ENCODE measurements around the gene UBE2G1.
A peak's percentile ranks its signal among the peaks of the same experiment; 100 is the strongest.

DNA sequence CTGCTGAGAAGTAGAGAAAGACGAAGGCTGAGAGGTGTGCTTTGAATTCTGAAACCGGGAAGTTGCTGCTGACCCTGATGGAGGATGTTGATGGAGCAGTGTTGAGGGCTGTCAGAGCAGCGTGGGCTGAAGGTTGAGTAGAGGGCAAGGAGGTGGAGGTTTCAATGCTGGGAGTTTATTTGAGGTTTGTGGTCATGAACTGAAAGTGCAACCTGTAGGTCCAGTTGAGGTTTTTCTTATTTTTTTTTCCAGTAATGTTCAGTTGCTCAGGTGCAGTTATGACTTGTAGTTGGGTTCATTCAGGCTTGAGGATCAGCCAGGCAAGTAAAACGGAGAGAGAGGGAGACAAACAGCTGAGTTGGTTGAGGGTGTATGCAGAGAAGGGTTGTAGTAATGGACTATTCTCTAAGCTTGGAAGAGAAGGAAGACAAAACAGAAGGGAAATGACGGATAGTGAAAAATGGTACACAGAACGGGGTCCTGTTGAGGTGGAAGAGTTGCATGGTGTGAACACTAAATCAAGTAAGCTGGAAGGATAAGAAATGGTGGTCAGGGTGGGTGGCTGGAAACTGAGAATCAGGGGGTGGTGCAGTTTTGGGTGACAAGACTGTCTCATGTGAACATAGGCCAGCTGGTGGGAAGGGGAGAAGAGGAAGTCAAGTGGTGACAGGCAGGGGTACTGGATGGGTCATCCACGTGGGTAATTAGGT is 8.7 kb upstream of the UBE2G1 start:
- TF ChIP-seq, protein P1, sequence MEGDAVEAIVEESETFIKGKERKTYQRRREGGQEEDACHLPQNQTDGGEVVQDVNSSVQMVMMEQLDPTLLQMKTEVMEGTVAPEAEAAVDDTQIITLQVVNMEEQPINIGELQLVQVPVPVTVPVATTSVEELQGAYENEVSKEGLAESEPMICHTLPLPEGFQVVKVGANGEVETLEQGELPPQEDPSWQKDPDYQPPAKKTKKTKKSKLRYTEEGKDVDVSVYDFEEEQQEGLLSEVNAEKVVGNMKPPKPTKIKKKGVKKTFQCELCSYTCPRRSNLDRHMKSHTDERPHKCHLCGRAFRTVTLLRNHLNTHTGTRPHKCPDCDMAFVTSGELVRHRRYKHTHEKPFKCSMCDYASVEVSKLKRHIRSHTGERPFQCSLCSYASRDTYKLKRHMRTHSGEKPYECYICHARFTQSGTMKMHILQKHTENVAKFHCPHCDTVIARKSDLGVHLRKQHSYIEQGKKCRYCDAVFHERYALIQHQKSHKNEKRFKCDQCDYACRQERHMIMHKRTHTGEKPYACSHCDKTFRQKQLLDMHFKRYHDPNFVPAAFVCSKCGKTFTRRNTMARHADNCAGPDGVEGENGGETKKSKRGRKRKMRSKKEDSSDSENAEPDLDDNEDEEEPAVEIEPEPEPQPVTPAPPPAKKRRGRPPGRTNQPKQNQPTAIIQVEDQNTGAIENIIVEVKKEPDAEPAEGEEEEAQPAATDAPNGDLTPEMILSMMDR (IDR thresholded peaks at IDR 0.05; ENCODE audit: low read depth, low read length), result no peak
- TF ChIP-seq EZH2phosphoT487 (IDR thresholded peaks at IDR 0.05; ENCODE audit: low read depth), result peak; percentile 45; the same call in 1 of the 2 replicates

Measured in OCI-LY3 (cell line).